ENCODE results near the gene GABBR2.

GRCh38 chr9:98495530-98495929 is 213.2 kb downstream of the GABBR2 start:
- no peak for TF ChIP-seq CTCF (conservative IDR thresholded peaks at IDR 0.05)
- TF ChIP-seq ZFX (IDR thresholded peaks at IDR 0.05): no peak
